GM12878 (cell line): ENCODE results near the gene MYOM1. TPM values are rescaled to one million over a fixed set of nuclear protein-coding genes. Genes with fewer than 3 reads are reported as not detected.

Experiments used
- ATAC-seq: fragments of 200-7000 bp; cut with Tn5 transposase; 3 replicates; pipeline ENCODE4 v1.9.1; 2020; ENCODE audit warnings: mild to moderate bottlenecking, moderate library complexity
- BruUV-seq: library from RNA; stranded (reverse); fragments of 400-500 nt; replicated peaks from 2 replicates; lab custom pipeline; 2021; lab: Mats Ljungman, UMichigan
- CTCF ChIA-PET: fragments of 300-600 bp; sonication (Branson Sonifier 250); formaldehyde crosslinking; extraction: SDS; loops from one replicate; lab custom pipeline; 2021; ENCODE audit warnings: inconsistent platforms; lab: Yijun Ruan, JAX
- POLR2A ChIA-PET: fragments of 350-600 bp; formaldehyde crosslinking; extraction: SDS; loops from one replicate; lab custom pipeline; 2021; ENCODE audit warnings: inconsistent platforms; lab: Charles Lee
- RAD21 ChIA-PET: fragments of 300-600 bp; sonication (Branson Sonifier 250); formaldehyde crosslinking; loops from one replicate; lab custom pipeline; 2023; ENCODE audit warnings: antibody characterized with exemption; ENCODE audit not compliant: unreplicated experiment; lab: Charles Lee
- SMC1A ChIA-PET: fragments of 300-600 bp; sonication (Branson Sonifier 250); formaldehyde crosslinking; loops from one replicate; lab custom pipeline; 2023; ENCODE audit not compliant: unreplicated experiment, uncharacterized antibody; lab: Charles Lee
- DNase-seq: peaks from one replicate; pipeline ENCODE4 v3.0.0-alpha.2; 2011; ENCODE audit warnings: low read depth, low spot score
- FAIRE-seq: peaks from 3 replicates; lab custom pipeline; 2011; peaks lifted over from hg19 to GRCh38; lab: Jason Lieb, UNC
- H2AFZ ChIP-seq: 2 replicates; pipeline ENCODE4 v1.6.0; 2011; ENCODE audit warnings: low read depth, low read length, control low read depth; ENCODE audit not compliant: control insufficient read depth
- H3K27ac ChIP-seq: 2 replicates; pipeline ENCODE4 v1.5.1; 2011; ENCODE audit warnings: control low read depth; ENCODE audit not compliant: control insufficient read depth, insufficient read depth
- H3K27me3 ChIP-seq, 2 experiments: replicated peaks in 1 of 2; 2 replicates each; pipeline versions ENCODE4 v1.6.0 to v1.6.1; 2011; ENCODE audit warnings: low read length in 1 of 2; ENCODE audit not compliant: control insufficient read depth in 2 of 2, insufficient read depth in 2 of 2
- H3K36me3 ChIP-seq, 2 experiments: 2 replicates each; pipeline ENCODE4 v1.5.1; 2011; ENCODE audit warnings: low read length in 1 of 2; ENCODE audit not compliant: control insufficient read depth in 2 of 2, insufficient read depth in 2 of 2
- H3K4me1 ChIP-seq: 2 replicates; pipeline ENCODE4 v1.6.1; 2011; ENCODE audit warnings: mild to moderate bottlenecking, low read length, moderate library complexity, mixed read lengths; ENCODE audit not compliant: control insufficient read depth, insufficient read depth
- H3K4me2 ChIP-seq: 2 replicates; pipeline ENCODE4 v1.6.0; 2011; ENCODE audit warnings: control low read depth; ENCODE audit not compliant: control insufficient read depth, insufficient read depth
- H3K4me3 ChIP-seq: fragments of 200-600 bp; sonication (generic); 2 replicates; pipeline ENCODE4 v1.5.1; 2016
- H3K79me2 ChIP-seq: 2 replicates; pipeline ENCODE4 v1.6.0; 2011; ENCODE audit warnings: low read length; ENCODE audit not compliant: control insufficient read depth, insufficient read depth
- H3K9ac ChIP-seq: 2 replicates; pipeline ENCODE4 v1.8.0; 2011; ENCODE audit warnings: low read length, control low read depth, mixed read lengths; ENCODE audit not compliant: control insufficient read depth, insufficient read depth
- H3K9me3 ChIP-seq: replicated peaks from 3 replicates; pipeline ENCODE4 v1.5.1; 2011; ENCODE audit warnings: mild to moderate bottlenecking, low read length; ENCODE audit not compliant: control insufficient read depth, insufficient read depth
- H4K20me1 ChIP-seq: 2 replicates; pipeline ENCODE4 v1.6.0; 2011; ENCODE audit not compliant: control insufficient read depth, insufficient read depth
- LARP7 ChIP-seq: fragments of 450-650 bp; IDR thresholded peaks from 2 replicates; pipeline ENCODE4 v1.6.1; 2017; ENCODE audit warnings: mild to moderate bottlenecking
- PAX5 ChIP-seq: IDR thresholded peaks from 2 replicates; pipeline ENCODE4 v1.6.1; 2011; ENCODE audit warnings: low read depth, low read length, borderline replicate concordance
- SIN3A ChIP-seq: IDR thresholded peaks from 2 replicates; pipeline ENCODE4 v1.6.1; 2012; ENCODE audit warnings: low read depth, low read length, improper control_type of control experiment
- ZSCAN29 ChIP-seq: fragments of 450-650 bp; IDR thresholded peaks from 2 replicates; pipeline ENCODE4 v1.6.1; 2017; ENCODE audit warnings: mild to moderate bottlenecking, moderate library complexity
- WGBS: methylation state at CpG from one replicate; pipeline ENCODE4 v1.1.6; 2016; ENCODE audit warnings: low lambda C conversion rate; ENCODE audit not compliant: insufficient replicate concordance, insufficient coverage; ENCODE audit errors: missing lambda C conversion rate; 5-methylcytosine and 5-hydroxymethylcytosine counted together
- in situ Hi-C: fragments of 300-500 bp; cut with MboI; formaldehyde crosslinking; loops from 9 replicates; pipeline ENCODE4 v1.14.3; 2018; ENCODE audit warnings: mixed read lengths
- intact Hi-C: fragments of 100-400 bp; cut with micrococcal nuclease; formaldehyde crosslinking; loops from one replicate; pipeline ENCODE4 v1.14.2; 2022; ENCODE audit not compliant: unreplicated experiment
- polyA plus RNA-seq, 11 experiments: library from polyadenylated mRNA; depleted of rRNA in 4 of 11; unstranded in 6 of 11; stranded (reverse) in 5 of 11; fragments of >200 nt; fragmentation: Nextera tagmentation in 4 of 11; fragmentation: Illumina TruSeq in 1 of 11; extraction: Ambion mirVana in 4 of 11; extraction: Trizol in 1 of 11; gene quantifications; 1 replicate in 1 of 11; 2 replicates in 10 of 11; pipeline versions ENCODE4 v1.2.1 to v1.2.3, GENCODE V29; 2011 to 2016; ENCODE audit warnings: inconsistent platforms in 2 of 11, missing spikeins in 2 of 11, low read depth in 1 of 11
- total RNA-seq, 4 experiments: library from RNA; depleted of rRNA in 3 of 4; stranded (reverse); fragments of >200 nt in 3 of 4; fragmentation: Illumina TruSeq in 1 of 4; extraction: Trizol in 1 of 4; gene quantifications; 2 replicates each; pipeline versions ENCODE4 v1.2.1 to v1.2.3, GENCODE V29; 2013 to 2021
- TF ChIP-seq, protein P1 (sequence below): fragments of 450-650 bp; IDR thresholded peaks from 2 replicates; pipeline ENCODE4 v1.6.1; 2017; ENCODE audit warnings: mild to moderate bottlenecking, moderate library complexity
- TF ChIP-seq, protein P2 (sequence below): fragments of 450-650 bp; IDR thresholded peaks from 2 replicates; pipeline ENCODE4 v1.6.1; 2014; ENCODE audit warnings: mild to moderate bottlenecking
- TF ChIP-seq, protein P3 (sequence below): IDR thresholded peaks from 2 replicates; pipeline ENCODE4 v1.6.1; 2011; ENCODE audit warnings: borderline replicate concordance, low read depth, mild to moderate bottlenecking, moderate library complexity, low read length; ENCODE audit not compliant: insufficient read depth, poor library complexity, severe bottlenecking
- TF ChIP-seq, protein P4 (sequence below): fragments of 450-650 bp; IDR thresholded peaks from 2 replicates; pipeline ENCODE4 v1.6.1; 2017; ENCODE audit warnings: mild to moderate bottlenecking, moderate library complexity

Gene MYOM1
- total and polyA plus RNA-seq, 10 of the 15 experiments (the other 5 are each of a cell fraction or from before 2014, with no cell fraction given): 0.06 to 1.0 (median 0.57) TPM

DNA sequence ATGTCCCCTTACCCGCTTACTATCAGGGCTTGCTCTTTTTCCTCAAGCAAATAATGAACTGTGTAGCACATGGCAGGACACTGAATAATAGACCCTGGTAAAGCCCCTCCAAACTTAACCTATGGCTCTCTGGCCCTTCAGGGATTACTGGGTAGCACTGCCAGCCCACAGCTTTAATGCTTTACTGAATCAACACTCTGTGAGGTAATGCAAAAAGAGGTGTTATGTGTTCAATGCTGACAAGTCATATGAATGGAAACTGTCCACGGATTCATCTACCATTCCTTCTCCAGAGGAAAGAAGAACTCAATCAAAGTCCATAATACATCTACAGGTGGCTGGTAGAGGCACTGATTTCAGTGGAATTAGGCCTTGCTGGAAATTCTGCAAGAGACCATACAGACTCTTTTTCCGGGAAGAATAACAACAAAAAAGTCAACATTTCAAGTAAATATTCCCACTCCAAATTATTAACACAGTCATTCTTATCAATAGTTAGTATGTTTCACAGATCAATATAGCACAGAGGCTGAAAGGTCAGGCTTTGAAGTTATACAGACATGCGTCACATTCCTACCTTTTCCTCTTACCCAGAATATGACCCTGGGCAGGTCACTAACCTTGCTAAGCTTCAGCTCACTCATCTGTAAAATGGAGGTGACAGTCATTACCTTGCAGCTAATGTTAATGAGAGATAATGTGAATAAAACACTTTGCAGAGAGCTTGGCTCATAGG, 13.8 kb upstream of the MYOM1 start (continued):
- no peak for TF ChIP-seq ZSCAN29
- TF ChIP-seq, protein P1, sequence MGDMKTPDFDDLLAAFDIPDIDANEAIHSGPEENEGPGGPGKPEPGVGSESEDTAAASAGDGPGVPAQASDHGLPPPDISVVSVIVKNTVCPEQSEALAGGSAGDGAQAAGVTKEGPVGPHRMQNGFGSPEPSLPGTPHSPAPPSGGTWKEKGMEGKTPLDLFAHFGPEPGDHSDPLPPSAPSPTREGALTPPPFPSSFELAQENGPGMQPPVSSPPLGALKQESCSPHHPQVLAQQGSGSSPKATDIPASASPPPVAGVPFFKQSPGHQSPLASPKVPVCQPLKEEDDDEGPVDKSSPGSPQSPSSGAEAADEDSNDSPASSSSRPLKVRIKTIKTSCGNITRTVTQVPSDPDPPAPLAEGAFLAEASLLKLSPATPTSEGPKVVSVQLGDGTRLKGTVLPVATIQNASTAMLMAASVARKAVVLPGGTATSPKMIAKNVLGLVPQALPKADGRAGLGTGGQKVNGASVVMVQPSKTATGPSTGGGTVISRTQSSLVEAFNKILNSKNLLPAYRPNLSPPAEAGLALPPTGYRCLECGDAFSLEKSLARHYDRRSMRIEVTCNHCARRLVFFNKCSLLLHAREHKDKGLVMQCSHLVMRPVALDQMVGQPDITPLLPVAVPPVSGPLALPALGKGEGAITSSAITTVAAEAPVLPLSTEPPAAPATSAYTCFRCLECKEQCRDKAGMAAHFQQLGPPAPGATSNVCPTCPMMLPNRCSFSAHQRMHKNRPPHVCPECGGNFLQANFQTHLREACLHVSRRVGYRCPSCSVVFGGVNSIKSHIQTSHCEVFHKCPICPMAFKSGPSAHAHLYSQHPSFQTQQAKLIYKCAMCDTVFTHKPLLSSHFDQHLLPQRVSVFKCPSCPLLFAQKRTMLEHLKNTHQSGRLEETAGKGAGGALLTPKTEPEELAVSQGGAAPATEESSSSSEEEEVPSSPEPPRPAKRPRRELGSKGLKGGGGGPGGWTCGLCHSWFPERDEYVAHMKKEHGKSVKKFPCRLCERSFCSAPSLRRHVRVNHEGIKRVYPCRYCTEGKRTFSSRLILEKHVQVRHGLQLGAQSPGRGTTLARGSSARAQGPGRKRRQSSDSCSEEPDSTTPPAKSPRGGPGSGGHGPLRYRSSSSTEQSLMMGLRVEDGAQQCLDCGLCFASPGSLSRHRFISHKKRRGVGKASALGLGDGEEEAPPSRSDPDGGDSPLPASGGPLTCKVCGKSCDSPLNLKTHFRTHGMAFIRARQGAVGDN: no peak
- TF ChIP-seq SIN3A: no peak

DNA sequence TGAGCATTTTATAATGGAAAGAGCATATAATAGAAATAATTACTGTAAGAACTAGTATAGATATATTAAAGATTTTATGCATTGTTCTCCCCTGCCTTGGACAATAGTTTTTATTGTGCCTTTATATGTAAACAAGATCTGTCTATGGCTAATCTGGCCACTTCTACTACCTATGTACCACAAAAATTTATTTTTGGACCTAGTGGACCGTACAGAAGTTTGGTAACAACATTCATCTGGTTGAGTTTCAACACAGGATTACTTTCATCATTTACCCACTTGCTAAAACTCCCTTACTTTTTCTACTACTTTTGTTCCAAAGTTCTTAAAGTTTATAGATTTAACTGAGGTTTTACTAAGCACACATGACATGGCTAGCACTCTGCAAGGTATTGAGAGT, 13.2 kb upstream of the MYOM1 start:
- ChIA-PET POLR2A (no interaction called here), SMC1A (no interaction called here), RAD21 (no interaction called here), CTCF (no interaction called here)
- no peak overlapping the region for H2AFZ ChIP-seq
- H3K9me3 ChIP-seq: no peaks in the 10 kb centered on the region; the same call in 2 of the 3 replicates
- no peaks in the 10 kb centered on the region for H3K79me2 ChIP-seq
- DNase-seq: no peak
- no peaks in the 10 kb centered on the region for H3K36me3 ChIP-seq
- no peak overlapping the region for H3K4me3 ChIP-seq
- no peak; the same call in 2 of the 3 replicates for ATAC-seq
- intact Hi-C loops: no loop called here
- H3K4me1 ChIP-seq: no peaks in the 10 kb centered on the region
- FAIRE-seq: no peak
- no peak overlapping the region for H3K27ac ChIP-seq
- H3K27me3 ChIP-seq: no peaks in the 10 kb centered on the region
- 96% methylated on average over 1 of the region's 1 CpG for WGBS
- no peak overlapping the region for H3K4me2 ChIP-seq
- no TSS peak for BruUV-seq
- no peak overlapping the region for H3K9ac ChIP-seq
- no peaks in the 10 kb centered on the region for H4K20me1 ChIP-seq
- in situ Hi-C loops: no loop called here
- TF ChIP-seq LARP7: no peak
- TF ChIP-seq, protein P2, sequence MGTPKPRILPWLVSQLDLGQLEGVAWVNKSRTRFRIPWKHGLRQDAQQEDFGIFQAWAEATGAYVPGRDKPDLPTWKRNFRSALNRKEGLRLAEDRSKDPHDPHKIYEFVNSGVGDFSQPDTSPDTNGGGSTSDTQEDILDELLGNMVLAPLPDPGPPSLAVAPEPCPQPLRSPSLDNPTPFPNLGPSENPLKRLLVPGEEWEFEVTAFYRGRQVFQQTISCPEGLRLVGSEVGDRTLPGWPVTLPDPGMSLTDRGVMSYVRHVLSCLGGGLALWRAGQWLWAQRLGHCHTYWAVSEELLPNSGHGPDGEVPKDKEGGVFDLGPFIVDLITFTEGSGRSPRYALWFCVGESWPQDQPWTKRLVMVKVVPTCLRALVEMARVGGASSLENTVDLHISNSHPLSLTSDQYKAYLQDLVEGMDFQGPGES: no peak
- TF ChIP-seq, protein P3, sequence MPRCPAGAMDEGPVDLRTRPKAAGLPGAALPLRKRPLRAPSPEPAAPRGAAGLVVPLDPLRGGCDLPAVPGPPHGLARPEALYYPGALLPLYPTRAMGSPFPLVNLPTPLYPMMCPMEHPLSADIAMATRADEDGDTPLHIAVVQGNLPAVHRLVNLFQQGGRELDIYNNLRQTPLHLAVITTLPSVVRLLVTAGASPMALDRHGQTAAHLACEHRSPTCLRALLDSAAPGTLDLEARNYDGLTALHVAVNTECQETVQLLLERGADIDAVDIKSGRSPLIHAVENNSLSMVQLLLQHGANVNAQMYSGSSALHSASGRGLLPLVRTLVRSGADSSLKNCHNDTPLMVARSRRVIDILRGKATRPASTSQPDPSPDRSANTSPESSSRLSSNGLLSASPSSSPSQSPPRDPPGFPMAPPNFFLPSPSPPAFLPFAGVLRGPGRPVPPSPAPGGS: no peak
- no peak for TF ChIP-seq PAX5
- TF ChIP-seq, protein P4, sequence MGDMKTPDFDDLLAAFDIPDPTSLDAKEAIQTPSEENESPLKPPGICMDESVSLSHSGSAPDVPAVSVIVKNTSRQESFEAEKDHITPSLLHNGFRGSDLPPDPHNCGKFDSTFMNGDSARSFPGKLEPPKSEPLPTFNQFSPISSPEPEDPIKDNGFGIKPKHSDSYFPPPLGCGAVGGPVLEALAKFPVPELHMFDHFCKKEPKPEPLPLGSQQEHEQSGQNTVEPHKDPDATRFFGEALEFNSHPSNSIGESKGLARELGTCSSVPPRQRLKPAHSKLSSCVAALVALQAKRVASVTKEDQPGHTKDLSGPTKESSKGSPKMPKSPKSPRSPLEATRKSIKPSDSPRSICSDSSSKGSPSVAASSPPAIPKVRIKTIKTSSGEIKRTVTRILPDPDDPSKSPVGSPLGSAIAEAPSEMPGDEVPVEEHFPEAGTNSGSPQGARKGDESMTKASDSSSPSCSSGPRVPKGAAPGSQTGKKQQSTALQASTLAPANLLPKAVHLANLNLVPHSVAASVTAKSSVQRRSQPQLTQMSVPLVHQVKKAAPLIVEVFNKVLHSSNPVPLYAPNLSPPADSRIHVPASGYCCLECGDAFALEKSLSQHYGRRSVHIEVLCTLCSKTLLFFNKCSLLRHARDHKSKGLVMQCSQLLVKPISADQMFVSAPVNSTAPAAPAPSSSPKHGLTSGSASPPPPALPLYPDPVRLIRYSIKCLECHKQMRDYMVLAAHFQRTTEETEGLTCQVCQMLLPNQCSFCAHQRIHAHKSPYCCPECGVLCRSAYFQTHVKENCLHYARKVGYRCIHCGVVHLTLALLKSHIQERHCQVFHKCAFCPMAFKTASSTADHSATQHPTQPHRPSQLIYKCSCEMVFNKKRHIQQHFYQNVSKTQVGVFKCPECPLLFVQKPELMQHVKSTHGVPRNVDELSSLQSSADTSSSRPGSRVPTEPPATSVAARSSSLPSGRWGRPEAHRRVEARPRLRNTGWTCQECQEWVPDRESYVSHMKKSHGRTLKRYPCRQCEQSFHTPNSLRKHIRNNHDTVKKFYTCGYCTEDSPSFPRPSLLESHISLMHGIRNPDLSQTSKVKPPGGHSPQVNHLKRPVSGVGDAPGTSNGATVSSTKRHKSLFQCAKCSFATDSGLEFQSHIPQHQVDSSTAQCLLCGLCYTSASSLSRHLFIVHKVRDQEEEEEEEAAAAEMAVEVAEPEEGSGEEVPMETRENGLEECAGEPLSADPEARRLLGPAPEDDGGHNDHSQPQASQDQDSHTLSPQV: no peak
